Anterior cingulate cortex (tissue), 58 donors: ENCODE results near the gene CNTN4.

Experiments used
- DNase-seq, 58 donors: peaks; one replicate each; lab custom pipeline; 2025; lab: John Stamatoyannopoulos, UW

The CNTN4 gene

DNA sequence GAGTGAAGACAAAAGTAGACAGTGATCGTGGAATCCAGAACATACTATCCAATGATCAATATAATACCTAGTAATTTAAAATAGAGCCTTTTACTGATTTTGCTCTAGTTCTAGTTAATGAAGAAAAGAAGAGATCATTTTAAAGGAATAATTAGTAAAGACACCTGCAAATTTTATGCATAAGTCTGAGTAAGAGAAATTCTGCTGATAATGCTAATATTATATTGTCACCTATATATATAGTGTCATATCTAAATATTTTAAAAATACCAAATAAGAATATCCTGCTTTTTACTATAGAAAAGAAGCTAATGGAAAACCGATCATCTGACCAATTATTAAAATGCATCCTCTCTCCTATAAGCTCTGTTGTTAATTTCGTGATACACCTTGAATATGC lies 152.1 kb downstream of the CNTN4 start:
- no peak for DNase-seq

DNA sequence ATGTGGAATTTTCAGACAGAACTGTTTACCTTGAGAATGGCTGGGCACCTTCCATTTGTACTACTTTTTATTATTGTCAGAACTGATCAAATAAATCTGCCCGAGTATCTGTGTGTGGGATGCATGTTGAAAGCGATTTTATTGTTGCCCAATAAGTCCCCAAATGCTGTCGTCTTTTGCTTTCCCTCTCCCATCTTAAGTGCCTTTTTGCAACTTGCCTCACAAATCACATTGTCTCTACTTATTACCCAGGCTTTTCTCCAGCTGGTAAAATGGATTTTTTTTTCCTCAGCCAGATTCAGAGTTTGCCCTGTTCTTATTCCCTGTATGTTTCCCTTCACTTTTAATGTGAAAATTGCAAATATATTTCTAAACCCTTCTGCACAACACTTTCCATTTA lies 163.1 kb downstream of the CNTN4 start:
- no peak for DNase-seq

DNA sequence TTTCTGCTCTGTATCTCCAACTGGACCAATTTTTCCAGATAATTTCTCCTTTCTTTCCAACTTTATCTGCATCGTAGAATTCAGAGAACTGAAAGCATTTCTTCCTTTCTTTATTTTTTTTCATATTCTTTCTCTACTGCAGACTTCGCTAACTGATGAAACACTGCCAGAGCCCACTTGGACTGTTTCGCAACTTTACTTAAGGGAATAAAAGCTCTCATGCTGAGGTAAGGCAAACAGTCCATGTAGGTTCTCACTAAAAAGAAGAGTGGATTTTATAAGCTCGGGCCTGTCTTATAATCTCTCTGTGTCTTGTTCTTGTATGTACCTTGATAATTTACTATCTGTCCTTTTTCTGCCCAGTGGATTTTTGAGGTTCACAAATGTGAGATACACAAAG lies 163.5 kb downstream of the CNTN4 start:
- no peak for DNase-seq

DNA sequence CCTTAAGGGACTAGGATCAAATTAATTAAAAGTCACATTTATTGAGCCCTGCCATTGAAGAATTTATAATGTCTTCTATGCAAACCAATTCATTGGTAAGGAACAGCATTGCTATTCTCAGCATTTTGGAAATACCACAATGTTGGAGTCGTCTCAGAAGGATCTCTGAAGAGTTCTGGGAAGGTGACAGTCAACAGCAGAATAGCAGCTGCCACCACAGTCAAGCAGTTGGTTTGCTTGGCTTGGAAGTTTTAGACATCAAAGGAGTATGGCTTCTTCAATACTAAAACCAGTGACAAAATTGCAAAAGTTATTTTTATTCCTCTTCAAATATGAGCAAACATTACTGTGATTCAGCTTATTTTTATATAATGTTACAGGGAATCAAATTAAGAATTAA lies 167.9 kb downstream of the CNTN4 start:
- DNase-seq: peak in 4 of 58 donors; percentile 0 to 13 (median 2)

DNA sequence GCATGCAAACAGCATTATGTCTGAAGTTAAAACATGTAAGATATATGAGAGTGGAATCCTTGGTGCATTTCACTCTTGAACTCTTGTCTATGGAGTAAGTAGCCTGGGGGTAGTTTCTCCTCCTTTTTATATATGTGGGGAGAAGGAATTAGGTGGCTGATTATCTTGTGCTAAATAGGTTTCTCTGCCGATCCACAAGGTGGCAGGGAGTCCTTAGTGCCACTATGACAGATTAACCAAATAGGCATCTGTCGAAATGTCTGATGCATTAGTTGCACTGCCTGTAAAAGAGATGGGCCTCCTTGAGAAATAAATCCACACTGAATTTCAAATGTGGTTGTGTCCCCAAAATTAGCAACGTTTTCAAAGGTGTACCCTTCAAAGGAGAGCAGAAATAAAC lies 170.1 kb downstream of the CNTN4 start:
- DNase-seq: no peak

DNA sequence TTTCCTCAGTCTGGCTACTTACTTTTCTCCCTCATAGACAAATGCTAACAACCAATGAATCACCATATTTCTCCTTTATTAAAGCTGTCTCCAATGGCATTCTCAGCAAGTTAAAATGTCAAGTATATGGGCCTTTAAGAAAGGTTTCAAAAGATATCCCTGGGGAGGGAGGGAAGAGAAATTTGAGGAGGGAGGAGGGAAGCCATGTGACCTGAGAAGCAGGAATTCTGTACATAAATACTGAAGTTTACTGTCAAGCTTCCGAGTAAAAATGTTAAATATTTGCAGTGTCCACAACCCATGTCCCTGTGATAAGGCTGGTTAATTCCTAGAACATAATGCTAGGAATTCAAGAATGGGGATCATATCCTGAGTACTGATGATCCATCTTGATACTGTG lies 175.9 kb downstream of the CNTN4 start:
- DNase-seq: no peak

DNA sequence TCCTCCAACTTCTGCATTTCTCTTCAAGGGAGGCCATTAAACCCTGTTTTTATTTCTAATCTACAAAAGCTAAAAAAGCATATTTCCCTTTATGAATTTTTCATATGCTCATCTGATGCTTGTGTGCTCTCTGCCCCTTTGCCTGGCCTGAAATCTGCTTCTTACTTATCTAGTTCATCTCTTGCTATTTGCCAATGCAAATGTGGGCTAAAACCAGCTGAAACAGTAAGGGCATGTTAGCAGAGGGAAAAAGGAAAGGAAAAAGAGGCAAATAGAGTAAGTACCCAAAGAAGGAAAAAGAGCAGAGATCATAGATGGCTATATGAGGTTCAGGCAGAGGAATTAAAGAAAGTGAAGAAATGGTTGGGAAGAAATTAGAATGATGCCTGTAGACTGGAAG lies 185.2 kb downstream of the CNTN4 start:
- DNase-seq: no peak

DNA sequence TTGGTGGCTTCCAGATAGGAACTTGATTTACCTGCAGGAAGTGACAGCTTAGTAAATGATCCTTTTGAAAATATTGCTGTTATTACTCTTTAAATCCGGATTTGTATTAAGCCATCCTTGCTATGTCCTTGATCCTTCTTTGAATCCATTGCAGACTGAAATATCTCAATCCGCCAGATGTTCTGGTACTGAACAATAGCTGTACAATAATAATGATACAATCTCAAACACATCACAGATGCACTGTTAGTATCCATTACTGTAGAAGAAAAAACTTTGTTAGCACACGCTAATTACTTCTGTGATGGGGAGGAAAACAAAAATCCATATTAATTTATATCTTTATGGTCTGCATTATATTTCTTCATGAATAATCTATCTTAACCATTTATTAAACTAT lies 202.3 kb downstream of the CNTN4 start:
- DNase-seq: no peak

DNA sequence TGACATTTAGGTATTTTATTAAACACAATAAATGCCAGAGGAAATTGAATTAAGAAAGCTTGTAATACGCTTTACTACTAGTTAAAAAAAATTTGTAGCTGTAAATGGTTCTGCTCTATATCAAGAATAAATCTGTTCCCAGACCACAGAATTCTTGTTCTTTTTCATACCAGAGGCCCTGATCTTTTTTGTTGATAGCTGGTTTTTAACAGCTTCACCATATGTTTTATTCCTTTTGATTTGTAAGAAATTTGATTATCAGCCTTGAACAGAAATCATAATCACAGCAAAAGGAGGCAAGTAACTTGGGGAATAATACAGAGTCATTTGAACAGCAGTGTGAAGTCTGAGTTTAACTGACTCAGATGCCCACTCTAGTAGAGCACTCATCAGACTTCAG lies 202.7 kb downstream of the CNTN4 start:
- DNase-seq: no peak

DNA sequence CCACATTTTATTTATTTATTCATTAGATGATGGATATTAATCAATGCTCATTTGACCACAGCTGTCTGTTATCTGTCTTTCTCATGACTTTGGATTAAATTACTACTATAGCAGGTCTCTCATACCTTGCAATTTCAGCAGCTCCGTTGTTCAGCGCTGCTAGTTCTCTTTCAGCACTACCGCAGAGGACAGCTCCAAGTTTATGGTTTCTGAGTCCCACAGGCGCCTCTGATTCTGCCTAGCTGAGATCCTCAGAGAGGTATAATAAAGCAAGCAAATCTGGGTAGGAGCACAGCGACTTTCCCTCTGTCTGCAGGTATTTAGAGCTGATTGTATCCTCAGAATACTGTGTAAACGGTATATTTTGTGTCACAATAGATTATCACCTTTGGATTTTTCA lies 204.9 kb downstream of the CNTN4 start:
- DNase-seq: no peak

DNA sequence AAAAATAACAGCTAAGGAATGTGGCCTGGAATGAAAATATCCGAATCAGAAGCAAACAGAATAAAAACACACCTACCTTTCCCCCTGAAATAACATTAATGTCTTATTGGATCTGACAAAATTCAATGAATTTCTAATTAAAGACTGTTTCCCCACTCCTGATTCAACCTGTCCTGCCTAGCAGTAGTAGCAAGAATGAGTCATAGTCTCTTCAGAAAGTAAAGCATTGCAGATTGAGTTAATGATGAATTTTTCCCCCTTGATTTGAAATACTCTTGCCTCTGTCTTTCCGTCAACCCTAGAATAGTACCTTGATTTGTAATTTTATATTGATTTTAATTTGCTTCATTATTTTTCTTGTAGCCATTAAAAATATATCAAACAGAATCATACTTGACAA lies 212.4 kb downstream of the CNTN4 start:
- DNase-seq: no peak

DNA sequence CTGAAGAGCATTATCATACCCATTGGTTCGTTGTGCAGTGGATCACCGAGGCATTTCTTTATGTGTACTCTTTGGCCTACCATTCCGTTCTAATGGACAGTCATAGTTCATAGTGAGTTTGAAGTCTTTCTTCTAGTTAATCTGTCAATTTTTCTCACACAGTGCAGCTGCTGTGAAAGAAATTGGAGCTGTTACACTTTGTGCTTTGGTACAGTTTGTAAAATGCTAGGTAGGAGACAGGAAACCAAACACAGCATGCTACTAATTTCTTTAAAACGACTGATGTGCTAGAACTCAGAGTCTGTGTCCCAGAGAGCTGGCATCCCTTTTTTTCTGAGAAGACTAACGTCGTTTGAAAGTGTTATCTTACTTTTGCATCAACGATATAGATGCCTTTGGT lies 218.9 kb downstream of the CNTN4 start:
- no peak for DNase-seq

DNA sequence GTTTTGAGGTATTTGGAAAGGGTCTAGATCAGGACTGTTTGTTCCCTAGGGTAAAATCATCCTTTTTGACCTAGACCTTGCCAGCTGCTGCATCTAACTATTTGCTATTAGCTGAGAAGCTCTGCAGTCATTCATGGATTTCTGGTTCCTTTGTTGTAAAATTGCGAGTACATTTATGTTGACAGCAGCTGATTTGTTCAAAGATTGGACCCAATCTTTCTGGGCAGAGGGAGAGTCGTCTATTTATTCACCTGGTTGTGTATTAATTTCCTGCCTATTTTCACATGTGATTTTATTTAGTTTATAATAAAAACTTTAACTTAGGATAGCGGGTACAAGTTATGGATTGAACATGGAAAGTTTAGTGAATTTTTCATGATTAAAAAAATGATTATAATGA lies 236.3 kb downstream of the CNTN4 start:
- no peak for DNase-seq

DNA sequence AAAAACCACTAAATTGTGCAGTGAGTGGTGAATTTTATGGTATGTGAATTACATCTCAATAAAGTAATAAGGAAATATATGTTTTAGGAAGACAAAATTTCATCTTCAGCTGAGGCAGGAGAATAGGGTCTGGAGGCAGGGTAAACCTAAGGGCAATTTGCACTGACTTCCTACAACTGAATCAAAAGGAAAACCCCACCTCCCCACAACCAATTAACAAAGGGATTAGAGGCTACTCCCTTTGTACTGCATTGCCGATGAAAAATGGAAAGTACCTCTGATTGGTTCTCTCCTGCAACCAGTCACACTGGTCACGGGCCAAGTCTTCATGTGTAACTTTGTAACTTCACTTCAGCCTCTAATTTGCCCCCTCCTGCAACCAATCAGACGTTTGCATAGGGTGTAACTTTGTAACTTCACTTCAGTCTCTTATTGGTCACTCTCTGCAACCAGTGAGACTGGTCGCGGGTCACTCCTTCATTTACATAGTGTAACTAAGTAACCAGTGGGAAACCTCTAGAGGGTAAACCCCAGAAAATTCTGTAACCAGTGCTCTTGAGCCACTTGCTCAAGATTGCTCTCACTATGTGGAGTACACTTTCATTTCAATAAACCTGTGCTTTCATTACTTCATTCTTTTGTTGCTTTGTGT lies 244.5 kb downstream of the CNTN4 start:
- DNase-seq: no peak

DNA sequence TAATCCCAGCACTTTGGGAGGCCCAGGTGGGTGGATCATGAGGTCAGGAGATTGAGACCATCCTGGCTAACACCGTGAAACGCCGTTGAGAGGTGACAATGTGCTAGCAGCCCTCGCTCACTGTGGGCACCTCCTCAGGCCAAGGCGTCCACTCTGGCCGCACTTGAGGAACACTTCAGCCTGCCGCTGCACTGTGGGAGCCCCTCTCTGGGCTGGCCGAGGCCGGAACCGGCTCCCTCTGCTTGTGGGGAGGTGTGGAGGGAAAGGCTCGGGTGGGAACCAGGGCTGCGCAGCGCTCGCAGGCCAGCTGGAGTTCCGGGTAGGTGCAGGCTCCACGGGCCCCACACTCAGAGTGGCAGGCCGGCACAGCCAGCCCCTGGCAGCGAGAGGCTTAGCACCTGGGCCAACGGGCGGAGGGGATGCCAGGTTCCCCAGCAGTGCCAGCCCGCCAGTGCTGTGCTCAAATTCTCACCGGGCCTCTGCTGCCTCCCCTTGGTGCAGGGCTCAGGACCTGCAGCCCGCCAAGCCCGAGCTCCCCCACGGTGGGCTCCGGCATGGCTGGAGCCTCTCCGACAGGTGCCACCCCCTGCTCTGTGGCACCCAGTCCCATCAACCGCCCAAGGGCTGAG lies 253.6 kb downstream of the CNTN4 start:
- peak in 1 of 58 donors; percentile 3 for DNase-seq

DNA sequence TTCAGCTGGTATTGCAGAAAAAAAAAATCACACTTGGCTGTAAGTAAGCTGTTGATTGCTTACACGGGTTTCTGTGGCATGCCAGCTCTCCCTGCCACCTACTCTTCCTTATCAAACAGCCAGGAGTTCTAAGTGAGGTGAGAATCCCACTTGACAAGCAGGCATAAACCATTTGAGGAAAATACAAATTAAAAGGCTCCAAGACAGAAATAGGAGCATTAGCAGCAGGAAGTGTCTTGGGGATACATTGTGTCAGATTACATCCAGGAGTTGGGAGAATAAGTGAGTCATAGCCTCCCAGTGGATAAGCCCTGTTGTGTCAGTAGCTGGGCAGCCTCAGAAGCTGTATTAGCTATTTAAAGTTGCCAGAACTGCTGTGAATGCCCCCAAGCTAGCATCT lies 256.0 kb downstream of the CNTN4 start:
- DNase-seq: peak in 5 of 58 donors; percentile 7 to 71 (median 20)

DNA sequence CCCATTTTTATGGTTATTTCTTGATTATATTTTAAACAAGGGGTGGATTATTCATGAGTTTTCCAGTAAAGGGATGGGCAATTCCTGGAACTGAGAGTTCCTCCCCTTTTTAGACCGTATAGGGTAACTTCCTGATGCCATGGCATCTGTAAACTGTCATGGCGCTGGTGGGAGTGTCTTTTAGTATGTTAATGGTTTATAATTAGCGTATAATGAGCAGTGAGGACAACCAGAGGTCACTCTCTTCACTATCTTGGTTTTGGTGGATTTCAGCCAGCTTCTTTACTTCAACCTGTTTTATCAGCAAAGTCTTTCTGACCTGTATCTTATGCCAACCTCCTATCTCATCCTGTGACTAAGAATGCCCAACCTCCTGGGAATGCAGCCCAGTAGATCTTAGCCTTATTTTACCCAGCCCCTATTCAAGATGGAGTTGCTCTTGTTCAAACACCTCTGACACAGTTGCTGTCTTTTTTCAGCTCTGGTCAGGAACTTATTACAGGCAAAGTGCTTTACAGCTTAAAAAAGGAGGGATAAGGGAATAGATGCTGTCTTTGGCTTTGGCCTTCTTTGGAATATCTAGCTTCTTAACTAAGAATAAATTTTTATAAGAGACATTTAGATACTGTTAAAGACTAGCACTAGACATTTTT lies 257.8 kb downstream of the CNTN4 start:
- no peak for DNase-seq

DNA sequence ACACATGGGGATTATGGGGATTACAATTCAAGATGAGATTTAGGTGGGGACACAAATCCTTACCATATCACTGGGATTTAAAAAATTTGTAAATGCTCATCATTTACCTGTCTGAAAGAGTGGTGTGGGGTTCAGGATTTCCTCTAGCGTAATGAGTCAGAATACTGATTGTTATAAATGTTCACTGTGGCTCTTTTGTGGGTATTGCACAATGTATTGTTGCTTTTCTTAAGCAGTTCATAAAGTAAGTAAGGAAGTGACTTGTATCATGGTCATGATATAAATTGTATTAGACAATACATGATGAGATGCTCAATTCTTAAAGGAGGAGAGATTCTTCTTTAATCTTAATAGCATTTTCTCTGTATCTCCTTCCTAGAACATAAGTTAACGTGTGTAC lies 262.1 kb downstream of the CNTN4 start:
- DNase-seq: no peak

DNA sequence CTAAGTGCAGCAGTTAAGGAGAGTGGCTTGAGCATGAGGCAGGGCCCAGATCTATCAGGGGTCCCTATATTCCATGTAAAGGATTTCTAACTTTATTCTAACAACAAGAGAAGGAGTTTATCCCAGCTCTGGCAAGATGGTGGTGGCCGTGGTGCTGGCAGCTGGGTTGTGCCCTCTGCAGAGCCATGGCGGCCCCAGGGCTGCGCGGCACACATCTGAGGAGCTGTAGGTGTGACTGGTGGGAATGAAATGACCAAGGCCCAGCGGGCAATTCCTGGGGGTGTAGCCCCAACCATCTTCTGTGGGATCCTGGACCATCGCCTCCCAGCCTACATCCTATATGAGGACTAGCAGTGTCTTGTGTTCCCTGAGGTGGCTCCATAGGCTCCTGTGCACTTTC lies 263.5 kb downstream of the CNTN4 start:
- no peak for DNase-seq

DNA sequence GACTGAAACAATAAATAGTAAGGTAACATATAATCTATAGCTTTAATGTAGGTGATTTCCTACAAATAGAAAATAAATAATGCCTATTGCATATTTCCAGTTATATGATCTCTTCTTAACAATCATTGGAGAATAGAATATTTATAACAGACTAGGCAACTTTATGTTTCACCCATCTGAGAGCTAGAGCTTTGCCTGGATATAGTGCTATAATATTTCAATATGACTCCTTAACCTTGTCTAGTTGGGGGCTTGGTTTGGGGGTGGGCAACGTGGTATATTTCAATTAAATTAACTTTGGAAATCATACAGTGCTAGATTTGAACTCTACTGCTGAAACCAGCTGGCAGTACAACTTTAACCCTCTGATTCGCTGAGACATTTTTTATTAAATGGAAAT lies 265.2 kb downstream of the CNTN4 start:
- no peak for DNase-seq

DNA sequence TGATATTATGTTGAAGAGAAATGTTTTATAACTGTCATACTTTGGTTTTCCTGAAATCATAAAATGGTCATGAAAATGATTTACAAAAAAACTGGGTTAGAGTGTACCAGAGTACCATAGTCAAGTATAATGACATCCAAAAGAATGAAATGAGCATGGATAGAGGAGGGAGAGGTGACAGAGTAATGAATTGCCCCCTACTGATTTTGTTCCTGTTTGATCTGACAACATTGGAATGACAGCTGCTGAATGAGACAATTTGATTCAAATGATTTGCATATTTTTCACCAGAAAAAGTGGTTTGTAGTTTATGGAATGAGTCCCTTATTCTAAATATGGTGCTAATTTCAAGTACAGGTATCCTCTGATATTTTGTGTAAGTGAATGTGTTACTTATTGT lies 271.7 kb downstream of the CNTN4 start:
- no peak for DNase-seq

DNA sequence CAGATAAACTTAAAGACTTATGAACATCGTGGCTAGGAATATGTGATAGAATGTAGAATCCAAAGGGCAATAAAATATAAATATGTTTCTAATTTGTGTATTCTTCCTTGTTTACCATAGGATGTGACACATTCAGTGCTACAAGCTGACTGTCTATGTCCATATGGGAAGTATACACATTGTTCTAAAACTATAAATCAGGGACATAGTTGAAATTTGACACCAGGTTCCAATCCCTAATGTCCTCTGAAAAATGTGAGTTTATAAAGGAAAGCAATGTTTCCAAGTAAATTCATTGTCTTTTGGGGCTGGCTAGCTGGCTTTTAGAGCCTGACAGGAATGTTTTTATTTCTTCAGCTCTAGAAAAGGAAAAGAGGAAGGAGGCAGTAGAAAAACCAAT lies 273.6 kb downstream of the CNTN4 start:
- DNase-seq: no peak
